ENCODE measurements around the gene ALDH7A1. TPM values are rescaled to one million over a fixed set of nuclear protein-coding genes. Genes with fewer than 3 reads are reported as not detected.

The ALDH7A1 gene
- total and polyA plus RNA-seq, 2 donors (not counting 1 experiment from before 2014, with no cell fraction given): 0.78 to 3.3 TPM

DNA sequence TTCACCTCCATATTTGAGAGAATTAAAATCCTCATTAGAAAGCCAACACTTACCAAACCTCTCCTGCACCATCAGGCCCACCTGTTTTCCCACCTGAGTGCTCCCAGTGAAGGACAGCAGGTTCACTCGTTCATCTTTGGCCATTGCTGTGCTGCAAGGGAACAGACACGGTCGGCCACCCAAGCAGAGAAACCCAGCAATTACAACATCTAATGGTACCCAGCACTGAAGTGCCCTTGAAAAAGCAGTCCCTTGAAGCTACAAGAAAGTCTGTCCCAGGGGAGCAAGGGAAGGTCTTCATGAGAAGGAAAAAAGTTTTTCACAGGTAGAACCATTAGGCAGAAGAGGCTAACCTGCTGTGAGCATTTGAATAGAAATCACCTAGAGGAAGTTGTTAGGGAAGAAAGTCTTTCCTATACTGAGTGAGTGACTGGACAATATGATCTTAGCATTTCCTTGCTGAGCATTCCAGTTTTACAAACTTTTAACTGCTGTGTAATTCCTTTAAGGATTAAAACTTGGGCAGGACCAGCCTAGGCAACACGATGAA is 26.7 kb downstream of the ALDH7A1 start:
- ATAC-seq (ENCODE audit: low read depth): no peak
- H3K4me3 Mint-ChIP-seq: no peak overlapping the region
- no peak overlapping the region for H2AFZ ChIP-seq (ENCODE audit: insufficient read depth, low read depth, low read length, poor library complexity, severe bottlenecking)

DNA sequence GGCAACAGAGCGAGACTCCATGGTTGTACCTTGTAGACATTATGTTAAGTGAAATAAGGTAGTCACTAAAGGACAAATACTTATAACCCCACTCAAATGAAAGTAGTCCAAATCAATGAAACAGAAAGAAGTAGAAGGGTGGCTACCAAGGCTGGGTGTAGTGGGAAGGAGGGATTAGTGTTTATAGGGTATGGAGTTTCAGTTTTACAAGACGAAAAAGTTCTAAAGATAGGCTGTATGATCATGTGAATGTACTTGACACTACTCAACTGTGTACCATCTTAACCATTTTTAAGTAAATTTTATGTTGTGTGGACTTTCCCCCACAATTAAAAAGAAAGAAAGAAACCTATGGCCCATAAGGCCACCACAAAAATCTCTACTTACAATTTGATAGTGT is 32.2 kb downstream of the ALDH7A1 start:
- no CpG with 5 or more reads among the region's 2 CpGs for WGBS (ENCODE audit: insufficient coverage)
- Histone ChIP-seq H3K27me3 (replicated peaks in 1 of 4; ENCODE audit: control extremely low read depth in 1 of 4, control insufficient read depth in 3 of 4, insufficient read depth in 4 of 4, low read length in 3 of 4) (no peaks in the 10 kb centered on the region), H3K4me3 (ENCODE audit: control extremely low read depth in 1 of 5, extremely low read depth in 1 of 5, insufficient read depth in 1 of 5, low read depth in 2 of 5, low read length in 4 of 5) (no peak overlapping the region), H2AFZ (ENCODE audit: insufficient read depth, low read depth, low read length, poor library complexity, severe bottlenecking) (no peak overlapping the region), H3K9me3 (ENCODE audit: control extremely low read depth in 1 of 3, control insufficient read depth in 2 of 3, insufficient read depth in 1 of 3, low read length in 2 of 3) (no peaks in the 10 kb centered on the region), H3K9ac (ENCODE audit: low read length) (no peak overlapping the region), H3K79me2 (ENCODE audit: control insufficient read depth, insufficient read depth, low read length) (no peaks in the 10 kb centered on the region), H3K4me2 (replicated peaks; ENCODE audit: low read depth, low read length, poor library complexity, severe bottlenecking) (no peak overlapping the region), H3K27ac (ENCODE audit: low read length in 2 of 2) (no peak overlapping the region), H3K4me1 (ENCODE audit: control insufficient read depth in 2 of 2, insufficient read depth in 2 of 2, low read length in 2 of 2) (no peaks in the 10 kb centered on the region), H3K36me3 (replicated peaks in 1 of 2; ENCODE audit: control extremely low read depth in 1 of 2, control insufficient read depth in 1 of 2, extremely low read depth in 1 of 2, insufficient read depth in 2 of 2, low read length in 1 of 2) (no peaks in the 10 kb centered on the region), H4K20me1 (ENCODE audit: control insufficient read depth, insufficient read depth, low read length, poor library complexity, severe bottlenecking) (no peaks in the 10 kb centered on the region)
- ATAC-seq (ENCODE audit: low read depth): no peak
- Mint-ChIP-seq H3K4me3 (no peak overlapping the region), H3K4me1 (no peaks in the 10 kb centered on the region), H3K27ac (no peak overlapping the region), H3K27me3 (no peaks in the 10 kb centered on the region), H3K9me3 (ENCODE audit: insufficient read depth) (no peaks in the 10 kb centered on the region)
- POLR2A ChIA-PET: no interaction called here
- CTCF ChIA-PET: no interaction called here
- no peak for DNase-seq
- intact Hi-C loops (cut with micrococcal nuclease): no loop called here
- no peak for TF ChIP-seq EZH2 (IDR thresholded peaks at IDR 0.05; ENCODE audit: borderline replicate concordance, insufficient read depth, low read depth, low read length, poor library complexity, severe bottlenecking)
- TF ChIP-seq, protein P1, sequence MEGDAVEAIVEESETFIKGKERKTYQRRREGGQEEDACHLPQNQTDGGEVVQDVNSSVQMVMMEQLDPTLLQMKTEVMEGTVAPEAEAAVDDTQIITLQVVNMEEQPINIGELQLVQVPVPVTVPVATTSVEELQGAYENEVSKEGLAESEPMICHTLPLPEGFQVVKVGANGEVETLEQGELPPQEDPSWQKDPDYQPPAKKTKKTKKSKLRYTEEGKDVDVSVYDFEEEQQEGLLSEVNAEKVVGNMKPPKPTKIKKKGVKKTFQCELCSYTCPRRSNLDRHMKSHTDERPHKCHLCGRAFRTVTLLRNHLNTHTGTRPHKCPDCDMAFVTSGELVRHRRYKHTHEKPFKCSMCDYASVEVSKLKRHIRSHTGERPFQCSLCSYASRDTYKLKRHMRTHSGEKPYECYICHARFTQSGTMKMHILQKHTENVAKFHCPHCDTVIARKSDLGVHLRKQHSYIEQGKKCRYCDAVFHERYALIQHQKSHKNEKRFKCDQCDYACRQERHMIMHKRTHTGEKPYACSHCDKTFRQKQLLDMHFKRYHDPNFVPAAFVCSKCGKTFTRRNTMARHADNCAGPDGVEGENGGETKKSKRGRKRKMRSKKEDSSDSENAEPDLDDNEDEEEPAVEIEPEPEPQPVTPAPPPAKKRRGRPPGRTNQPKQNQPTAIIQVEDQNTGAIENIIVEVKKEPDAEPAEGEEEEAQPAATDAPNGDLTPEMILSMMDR (IDR thresholded peaks at IDR 0.05): no peak

More for the DNA sequence above, 26.7 kb downstream of the ALDH7A1 start:
- TF ChIP-seq, protein P1 (IDR thresholded peaks at IDR 0.05): no peak
- TF ChIP-seq EZH2 (IDR thresholded peaks at IDR 0.05; ENCODE audit: borderline replicate concordance, insufficient read depth, low read depth, low read length, poor library complexity, severe bottlenecking): no peak
- Histone ChIP-seq H3K4me2 (replicated peaks; ENCODE audit: low read depth, low read length, poor library complexity, severe bottlenecking) (no peak overlapping the region), H3K27ac (ENCODE audit: low read length in 2 of 2) (no peak overlapping the region), H3K27me3 (replicated peaks in 1 of 4; ENCODE audit: control extremely low read depth in 1 of 4, control insufficient read depth in 3 of 4, insufficient read depth in 4 of 4, low read length in 3 of 4) (no peaks in the 10 kb centered on the region), H3K79me2 (ENCODE audit: control insufficient read depth, insufficient read depth, low read length) (no peaks in the 10 kb centered on the region), H3K36me3 (replicated peaks in 1 of 2; ENCODE audit: control extremely low read depth in 1 of 2, control insufficient read depth in 1 of 2, extremely low read depth in 1 of 2, insufficient read depth in 2 of 2, low read length in 1 of 2) (no peaks in the 10 kb centered on the region), H3K4me3 (ENCODE audit: control extremely low read depth in 1 of 5, extremely low read depth in 1 of 5, insufficient read depth in 1 of 5, low read depth in 2 of 5, low read length in 4 of 5) (no peak overlapping the region), H3K9me3 (ENCODE audit: control extremely low read depth in 1 of 3, control insufficient read depth in 2 of 3, insufficient read depth in 1 of 3, low read length in 2 of 3) (no peaks in the 10 kb centered on the region), H3K9ac (ENCODE audit: low read length) (no peak overlapping the region), H3K4me1 (ENCODE audit: control insufficient read depth in 2 of 2, insufficient read depth in 2 of 2, low read length in 2 of 2) (no peaks in the 10 kb centered on the region), H4K20me1 (ENCODE audit: control insufficient read depth, insufficient read depth, low read length, poor library complexity, severe bottlenecking) (no peaks in the 10 kb centered on the region)
- intact Hi-C loops (cut with micrococcal nuclease): no loop called here
- no peaks in the 10 kb centered on the region for H3K9me3 Mint-ChIP-seq (ENCODE audit: insufficient read depth)
- ChIA-PET CTCF (no interaction called here), POLR2A (no interaction called here)
- no peak overlapping the region for H3K27ac Mint-ChIP-seq
- 60% methylated on average over 1 of the region's 4 CpGs for WGBS (ENCODE audit: insufficient coverage)
- H3K27me3 Mint-ChIP-seq: no peaks in the 10 kb centered on the region
- H3K4me1 Mint-ChIP-seq: no peaks in the 10 kb centered on the region
- DNase-seq: no peak

Measured in B cell (primary cell).